ENCODE data around the gene CCDC61.

DNA sequence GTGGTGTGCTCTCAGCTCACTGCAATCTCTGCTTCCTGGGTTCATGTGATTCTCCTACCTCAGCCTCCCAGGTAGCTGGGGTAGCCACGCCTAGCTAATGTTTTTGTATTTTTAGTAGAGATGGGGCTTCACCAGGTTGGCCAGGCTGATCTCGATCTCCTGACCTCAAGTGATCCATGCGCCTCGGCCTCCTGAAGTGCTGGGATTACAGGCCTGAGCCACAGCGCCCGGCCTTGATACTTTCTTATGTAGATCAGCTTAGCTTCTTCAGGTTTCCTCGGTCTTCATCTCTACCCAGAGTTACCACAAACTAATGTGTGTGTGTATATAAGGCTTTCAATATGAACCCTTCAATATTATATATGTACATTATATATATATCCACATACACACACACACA is 9.9 kb upstream of the CCDC61 start:
- TF ChIP-seq, protein P1, sequence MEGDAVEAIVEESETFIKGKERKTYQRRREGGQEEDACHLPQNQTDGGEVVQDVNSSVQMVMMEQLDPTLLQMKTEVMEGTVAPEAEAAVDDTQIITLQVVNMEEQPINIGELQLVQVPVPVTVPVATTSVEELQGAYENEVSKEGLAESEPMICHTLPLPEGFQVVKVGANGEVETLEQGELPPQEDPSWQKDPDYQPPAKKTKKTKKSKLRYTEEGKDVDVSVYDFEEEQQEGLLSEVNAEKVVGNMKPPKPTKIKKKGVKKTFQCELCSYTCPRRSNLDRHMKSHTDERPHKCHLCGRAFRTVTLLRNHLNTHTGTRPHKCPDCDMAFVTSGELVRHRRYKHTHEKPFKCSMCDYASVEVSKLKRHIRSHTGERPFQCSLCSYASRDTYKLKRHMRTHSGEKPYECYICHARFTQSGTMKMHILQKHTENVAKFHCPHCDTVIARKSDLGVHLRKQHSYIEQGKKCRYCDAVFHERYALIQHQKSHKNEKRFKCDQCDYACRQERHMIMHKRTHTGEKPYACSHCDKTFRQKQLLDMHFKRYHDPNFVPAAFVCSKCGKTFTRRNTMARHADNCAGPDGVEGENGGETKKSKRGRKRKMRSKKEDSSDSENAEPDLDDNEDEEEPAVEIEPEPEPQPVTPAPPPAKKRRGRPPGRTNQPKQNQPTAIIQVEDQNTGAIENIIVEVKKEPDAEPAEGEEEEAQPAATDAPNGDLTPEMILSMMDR (IDR thresholded peaks at IDR 0.05): no peak
- no peak for TF ChIP-seq EZH2 (IDR thresholded peaks at IDR 0.05; ENCODE audit: borderline replicate concordance, insufficient read depth, low read depth, low read length, poor library complexity, severe bottlenecking)

Data from B cell (primary cell).